NB4 (cell line): ENCODE results near the gene MRI1.
A peak's percentile ranks its signal among the peaks of the same experiment; 100 is the strongest.

Source experiments
- DNase-seq: peaks from one replicate; pipeline ENCODE4 v3.0.0; 2010; ENCODE audit warnings: low read depth
- H3K4me3 ChIP-seq: one replicate; pipeline ENCODE4 v1.5.1; 2011; ENCODE audit warnings: mild to moderate bottlenecking, low read depth, low read length, moderate library complexity
- MAX ChIP-seq: IDR thresholded peaks from 2 replicates; pipeline ENCODE4 v1.6.1; 2011; ENCODE audit warnings: low read depth, low read length
- MYC ChIP-seq: IDR thresholded peaks from 2 replicates; pipeline ENCODE4 v1.6.1; 2011; ENCODE audit warnings: low read depth, low read length
- POLR2A ChIP-seq: IDR thresholded peaks from 2 replicates; pipeline ENCODE4 v1.6.1; 2011; ENCODE audit warnings: mild to moderate bottlenecking; ENCODE audit not compliant: insufficient read length; ENCODE audit errors: extremely low read depth
- TF ChIP-seq, protein P1 (sequence below): IDR thresholded peaks from one replicate; pipeline ENCODE4 v1.5.1; 2012; ENCODE audit warnings: low read depth, low read length

The MRI1 gene

DNA sequence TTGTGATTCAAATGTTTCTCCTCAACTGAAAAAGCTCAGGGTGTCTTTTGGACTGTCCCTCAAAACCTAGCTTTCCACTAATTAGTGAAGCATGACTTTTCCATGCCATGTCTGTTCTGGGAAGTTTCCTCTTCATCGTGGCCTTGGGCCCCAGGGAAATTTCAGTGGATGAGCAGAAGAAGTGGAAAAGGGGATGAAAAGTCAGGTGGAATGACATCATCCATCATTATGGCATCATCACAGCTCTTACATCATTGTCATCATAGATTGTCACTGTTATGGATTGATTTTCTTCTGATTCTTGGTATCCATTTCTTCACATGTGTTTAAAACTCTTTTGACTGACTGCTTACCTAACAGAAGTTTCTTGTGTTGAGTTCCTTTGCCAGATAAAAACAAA lies 26.2 kb upstream of the MRI1 start:
- no peak overlapping the region for H3K4me3 ChIP-seq
- TF ChIP-seq MAX (no peak), POLR2A (no peak), MYC (no peak)
- TF ChIP-seq, protein P1, sequence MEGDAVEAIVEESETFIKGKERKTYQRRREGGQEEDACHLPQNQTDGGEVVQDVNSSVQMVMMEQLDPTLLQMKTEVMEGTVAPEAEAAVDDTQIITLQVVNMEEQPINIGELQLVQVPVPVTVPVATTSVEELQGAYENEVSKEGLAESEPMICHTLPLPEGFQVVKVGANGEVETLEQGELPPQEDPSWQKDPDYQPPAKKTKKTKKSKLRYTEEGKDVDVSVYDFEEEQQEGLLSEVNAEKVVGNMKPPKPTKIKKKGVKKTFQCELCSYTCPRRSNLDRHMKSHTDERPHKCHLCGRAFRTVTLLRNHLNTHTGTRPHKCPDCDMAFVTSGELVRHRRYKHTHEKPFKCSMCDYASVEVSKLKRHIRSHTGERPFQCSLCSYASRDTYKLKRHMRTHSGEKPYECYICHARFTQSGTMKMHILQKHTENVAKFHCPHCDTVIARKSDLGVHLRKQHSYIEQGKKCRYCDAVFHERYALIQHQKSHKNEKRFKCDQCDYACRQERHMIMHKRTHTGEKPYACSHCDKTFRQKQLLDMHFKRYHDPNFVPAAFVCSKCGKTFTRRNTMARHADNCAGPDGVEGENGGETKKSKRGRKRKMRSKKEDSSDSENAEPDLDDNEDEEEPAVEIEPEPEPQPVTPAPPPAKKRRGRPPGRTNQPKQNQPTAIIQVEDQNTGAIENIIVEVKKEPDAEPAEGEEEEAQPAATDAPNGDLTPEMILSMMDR, result no peak
- DNase-seq, result no peak

DNA sequence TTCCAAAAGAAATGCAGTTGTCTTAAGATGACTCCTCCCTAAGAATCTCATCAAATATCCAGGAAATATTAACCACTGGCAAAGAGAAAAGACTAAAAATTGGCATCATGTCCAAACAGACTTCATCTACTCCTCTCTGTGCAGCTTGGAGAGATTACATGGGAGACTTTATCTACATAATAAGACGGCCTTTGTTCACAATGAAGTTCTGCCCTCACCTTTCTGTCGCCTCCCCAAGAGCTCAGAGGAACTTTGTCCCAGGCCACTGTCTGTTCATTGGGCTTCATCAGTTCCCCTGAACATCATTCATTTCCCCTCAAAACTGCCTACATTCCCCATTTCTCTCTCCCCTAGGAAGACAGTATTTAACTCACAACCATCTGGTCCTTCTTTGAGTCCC lies 22.4 kb upstream of the MRI1 start:
- no peak for DNase-seq
- no peak overlapping the region for H3K4me3 ChIP-seq
- no peak for TF ChIP-seq MAX
- TF ChIP-seq, protein P1, result no peak
- no peak for TF ChIP-seq POLR2A
- TF ChIP-seq MYC, result no peak

DNA sequence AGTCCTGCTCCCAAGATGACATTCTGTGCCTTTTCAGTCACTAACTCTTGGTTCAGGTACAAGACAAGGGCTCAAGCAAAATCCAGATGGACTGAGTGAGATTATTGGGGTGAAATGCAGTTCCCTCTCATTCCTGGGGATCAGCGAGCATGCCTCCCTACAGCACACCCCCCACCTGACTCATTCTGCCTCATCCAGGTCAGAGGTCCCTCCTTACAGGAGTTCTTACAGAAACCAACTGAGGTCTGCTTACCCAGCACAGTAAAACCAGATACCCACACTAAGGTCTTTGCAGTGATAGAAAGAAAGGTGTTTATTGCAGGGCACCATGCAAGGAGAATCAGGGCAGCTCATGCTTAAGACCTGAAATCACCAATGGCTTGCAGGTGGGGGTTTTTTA lies 21.6 kb upstream of the MRI1 start:
- H3K4me3 ChIP-seq, result no peak overlapping the region
- DNase-seq, result no peak
- no peak for TF ChIP-seq POLR2A
- TF ChIP-seq, protein P1, result no peak

DNA sequence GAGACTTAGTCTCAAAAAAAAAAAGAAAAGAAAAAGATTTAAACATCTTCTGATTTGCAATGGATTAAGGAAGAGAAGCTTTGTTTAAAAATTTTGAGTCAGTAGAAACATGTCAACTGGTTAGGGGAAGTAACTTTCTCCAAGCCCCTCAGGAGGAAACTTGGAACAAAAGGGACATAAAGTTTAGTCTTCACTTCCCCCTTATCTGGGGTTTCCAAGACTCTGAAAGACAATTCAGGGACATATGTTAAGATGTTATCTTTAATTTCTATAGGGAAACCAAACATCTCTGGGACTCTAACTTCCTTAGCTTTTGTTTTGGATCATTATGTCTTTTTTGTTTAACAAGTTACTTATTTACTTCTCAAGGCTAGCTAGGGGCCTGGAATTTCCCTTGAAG lies 20.1 kb upstream of the MRI1 start:
- H3K4me3 ChIP-seq, result no peak overlapping the region
- TF ChIP-seq MYC (no peak), MAX (no peak), POLR2A (no peak)
- TF ChIP-seq, protein P1, result no peak
- no peak for DNase-seq

GRCh38 chr19:13747098-13747453 lies 17.2 kb upstream of the MRI1 start:
- peak overlapping the region; percentile 49 for H3K4me3 ChIP-seq
- no peak for DNase-seq
- TF ChIP-seq MAX (no peak), POLR2A (no peak), MYC (no peak)
- TF ChIP-seq, protein P1, result no peak

DNA sequence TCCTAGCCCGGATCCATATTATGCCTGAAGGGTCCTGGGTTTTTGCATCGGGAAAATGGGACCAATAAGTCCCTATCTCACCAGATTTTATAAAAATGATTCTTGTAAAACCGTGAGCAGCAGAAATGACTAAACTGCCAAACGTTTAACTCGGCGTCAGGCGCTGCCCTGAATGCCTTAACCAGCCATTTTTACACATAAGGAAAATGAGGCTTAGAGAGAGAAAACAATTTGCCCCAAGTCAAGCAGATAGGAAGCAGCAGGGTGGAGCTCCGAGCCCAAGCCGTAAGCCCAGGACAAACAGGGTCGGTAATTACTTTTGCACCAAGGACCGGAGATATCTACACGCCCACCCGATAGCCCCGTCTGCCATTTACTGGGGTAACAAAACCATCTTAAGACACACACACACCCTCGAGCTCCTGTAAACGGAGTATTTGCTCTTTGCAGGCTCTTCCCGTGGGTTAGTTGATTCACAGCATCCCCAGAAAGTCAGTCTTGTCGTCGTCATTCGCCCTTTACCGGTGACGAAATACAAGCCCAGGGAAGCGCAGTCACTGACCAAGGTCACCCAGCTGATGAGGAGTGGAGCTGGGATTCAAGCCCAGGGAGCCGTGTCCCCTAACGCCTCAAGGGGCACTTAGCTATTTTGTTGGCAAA lies 16.0 kb upstream of the MRI1 start:
- peak overlapping the region; percentile 90 for H3K4me3 ChIP-seq
- DNase-seq, result no peak
- 0 out of 2 replicates have a peak, but pooled peaks have one; percentile 21 for TF ChIP-seq MYC
- TF ChIP-seq, protein P1, result no peak
- TF ChIP-seq MAX, result no peak
- no peak for TF ChIP-seq POLR2A
